IMR-90 (cell line): Measurements from ENCODE around the gene R3HDM2. TPM values are rescaled to one million over a fixed set of nuclear protein-coding genes. Genes with fewer than 3 reads are reported as not detected.

Experiments used
- ATAC-seq: fragments of 200-7000 bp; cut with Tn5 transposase; 2 replicates; pipeline ENCODE4 v1.9.1; 2020; ENCODE audit warnings: low read depth, mild to moderate bottlenecking, moderate library complexity
- BruUV-seq: library from RNA; stranded (reverse); fragments of 400-500 nt; replicated peaks from 2 replicates; lab custom pipeline; 2021; lab: Mats Ljungman, UMichigan
- CTCF ChIA-PET: fragments of 300-600 bp; formaldehyde crosslinking; extraction: SDS; loops from one replicate; lab custom pipeline; 2021; ENCODE audit warnings: antibody characterized with exemption; lab: Yijun Ruan, JAX
- POLR2A ChIA-PET: fragments of 300-600 bp; sonication (Branson Sonifier 250); formaldehyde crosslinking; loops from one replicate; lab custom pipeline; 2022; ENCODE audit warnings: antibody characterized with exemption; ENCODE audit not compliant: unreplicated experiment; lab: Charles Lee
- DNase-seq: peaks from one replicate; pipeline ENCODE4 v3.0.0; 2013
- H2AFZ ChIP-seq: replicated peaks from 2 replicates; pipeline ENCODE3; 2013; ENCODE audit warnings: low read length, mild to moderate bottlenecking; ENCODE audit not compliant: poor library complexity
- H2AK5ac ChIP-seq: 2 replicates; pipeline ENCODE4 v1.6.1; 2013; ENCODE audit warnings: low read depth, low read length, inconsistent platforms
- H2AK9ac ChIP-seq: replicated peaks from 2 replicates; pipeline ENCODE3; 2013; ENCODE audit warnings: mild to moderate bottlenecking, low read depth, low read length, moderate library complexity; ENCODE audit not compliant: poor library complexity
- H2BK120ac ChIP-seq: 2 replicates; pipeline ENCODE4 v1.6.1; 2013; ENCODE audit warnings: low read depth, low read length, inconsistent platforms
- H2BK15ac ChIP-seq: 3 replicates; pipeline ENCODE4 v1.6.1; 2013; ENCODE audit warnings: low read depth, low read length, inconsistent platforms
- H2BK20ac ChIP-seq: 2 replicates; pipeline ENCODE4 v1.6.1; 2013; ENCODE audit warnings: low read depth, mild to moderate bottlenecking, inconsistent platforms, low read length, moderate library complexity
- H2BK5ac ChIP-seq: 2 replicates; pipeline ENCODE4 v1.6.1; 2013; ENCODE audit warnings: mild to moderate bottlenecking, low read depth, low read length, inconsistent platforms; ENCODE audit not compliant: poor library complexity, severe bottlenecking
- H3K14ac ChIP-seq: replicated peaks from 2 replicates; pipeline ENCODE4 v1.6.1; 2013; ENCODE audit warnings: low read depth, low read length, inconsistent platforms
- H3K18ac ChIP-seq: 2 replicates; pipeline ENCODE4 v1.6.1; 2013; ENCODE audit warnings: low read depth, low read length, control low read depth
- H3K23ac ChIP-seq: 2 replicates; pipeline ENCODE4 v1.6.1; 2013; ENCODE audit warnings: low read depth, low read length, inconsistent platforms
- H3K27ac ChIP-seq: 2 replicates; pipeline ENCODE4 v1.5.1; 2013; ENCODE audit warnings: mild to moderate bottlenecking, control low read depth, low read length; ENCODE audit not compliant: insufficient read depth
- H3K27me3 ChIP-seq: 2 replicates; pipeline ENCODE4 v1.6.1; 2013; ENCODE audit warnings: low read length; ENCODE audit not compliant: control insufficient read depth, insufficient read depth
- H3K36me3 ChIP-seq: 2 replicates; pipeline ENCODE4 v1.6.1; 2013; ENCODE audit warnings: low read length, mixed read lengths; ENCODE audit not compliant: control insufficient read depth, insufficient read depth
- H3K4ac ChIP-seq: 2 replicates; pipeline ENCODE4 v1.6.1; 2013; ENCODE audit warnings: low read depth, low read length, inconsistent platforms
- H3K4me1 ChIP-seq: 2 replicates; pipeline ENCODE4 v1.6.1; 2013; ENCODE audit warnings: low read length, mixed read lengths; ENCODE audit not compliant: control insufficient read depth, insufficient read depth
- H3K4me2 ChIP-seq: 2 replicates; pipeline ENCODE4 v1.6.1; 2013; ENCODE audit warnings: low read depth, mild to moderate bottlenecking, control low read depth, low read length, moderate library complexity
- H3K4me3 ChIP-seq: 2 replicates; pipeline ENCODE4 v1.5.1; 2013; ENCODE audit warnings: low read depth, mild to moderate bottlenecking, control low read depth, low read length, moderate library complexity; ENCODE audit not compliant: insufficient read depth
- H3K56ac ChIP-seq: 2 replicates; pipeline ENCODE4 v1.6.1; 2013; ENCODE audit warnings: low read length, inconsistent platforms; ENCODE audit not compliant: insufficient read depth; ENCODE audit errors: extremely low read depth
- H3K79me1 ChIP-seq, 2 experiments: 2 replicates each; pipeline ENCODE4 v1.6.1; 2013; ENCODE audit warnings: low read length in 2 of 2, inconsistent platforms in 1 of 2, low read depth in 1 of 2
- H3K9ac ChIP-seq: 2 replicates; pipeline ENCODE4 v1.6.1; 2013; ENCODE audit warnings: low read depth, low read length, control low read depth
- H3K9me1 ChIP-seq: 2 replicates; pipeline ENCODE4 v1.6.1; 2013; ENCODE audit warnings: low read length, inconsistent platforms; ENCODE audit not compliant: insufficient read depth
- H3K9me3 ChIP-seq: 2 replicates; pipeline ENCODE4 v1.6.1; 2013; ENCODE audit warnings: low read length; ENCODE audit not compliant: control insufficient read depth, insufficient read depth
- H4K20me1 ChIP-seq: 2 replicates; pipeline ENCODE4 v1.6.1; 2013; ENCODE audit warnings: low read length, inconsistent platforms; ENCODE audit not compliant: insufficient read depth
- H4K5ac ChIP-seq: 2 replicates; pipeline ENCODE4 v1.6.1; 2013; ENCODE audit warnings: mild to moderate bottlenecking, low read depth, low read length, control low read depth
- H4K8ac ChIP-seq, 2 experiments: 2 replicates each; pipeline ENCODE4 v1.6.1; 2013; ENCODE audit warnings: low read depth in 2 of 2, low read length in 2 of 2, control low read depth in 1 of 2, inconsistent platforms in 1 of 2
- H4K91ac ChIP-seq: 2 replicates; pipeline ENCODE4 v1.6.1; 2013; ENCODE audit warnings: low read depth, low read length, inconsistent platforms; ENCODE audit not compliant: insufficient read depth
- BHLHE40 ChIP-seq: fragments of 150-350 bp; IDR thresholded peaks from 2 replicates; pipeline ENCODE4 v1.6.1; 2016; ENCODE audit warnings: mild to moderate bottlenecking, low read depth, low read length
- CEBPB ChIP-seq: IDR thresholded peaks from 2 replicates; pipeline ENCODE4 v1.6.1; 2012; ENCODE audit warnings: low read depth, low read length, improper control_type of control experiment
- CHD1 ChIP-seq: IDR thresholded peaks from 2 replicates; pipeline ENCODE4 v1.6.1; 2012; ENCODE audit warnings: low read depth, low read length, improper control_type of control experiment
- CTCF ChIP-seq: conservative IDR thresholded peaks from 2 replicates; pipeline ENCODE4 v1.5.1; 2012; ENCODE audit warnings: mild to moderate bottlenecking, low read depth, low read length, improper control_type of control experiment
- ELK1 ChIP-seq: fragments of 150-350 bp; IDR thresholded peaks from 2 replicates; pipeline ENCODE4 v1.6.1; 2016; ENCODE audit warnings: low read depth, mild to moderate bottlenecking, low read length, moderate library complexity, borderline replicate concordance
- FOS ChIP-seq: fragments of 150-350 bp; IDR thresholded peaks from 2 replicates; pipeline ENCODE4 v1.6.1; 2016; ENCODE audit warnings: low read depth, low read length
- MAFK ChIP-seq: IDR thresholded peaks from 2 replicates; pipeline ENCODE4 v1.6.1; 2012; ENCODE audit warnings: low read depth, low read length, improper control_type of control experiment
- MAZ ChIP-seq: IDR thresholded peaks from 2 replicates; pipeline ENCODE4 v1.6.1; 2012; ENCODE audit warnings: low read depth, mild to moderate bottlenecking, low read length, improper control_type of control experiment, moderate library complexity, borderline replicate concordance
- MXI1 ChIP-seq: IDR thresholded peaks from 2 replicates; pipeline ENCODE4 v1.6.1; 2012; ENCODE audit warnings: low read depth, mild to moderate bottlenecking, low read length, moderate library complexity, borderline replicate concordance
- NFE2L2 ChIP-seq: fragments of 150-350 bp; IDR thresholded peaks from 2 replicates; pipeline ENCODE4 v1.6.1; 2016; ENCODE audit warnings: low read depth, mild to moderate bottlenecking, low read length
- POLR2A ChIP-seq: IDR thresholded peaks from 2 replicates; pipeline ENCODE4 v1.6.1; 2012; ENCODE audit warnings: mild to moderate bottlenecking, low read depth, low read length
- RAD21 ChIP-seq: IDR thresholded peaks from 2 replicates; pipeline ENCODE4 v1.6.1; 2012; ENCODE audit warnings: low read length, improper control_type of control experiment
- RCOR1 ChIP-seq: IDR thresholded peaks from 2 replicates; pipeline ENCODE4 v1.6.1; 2012; ENCODE audit warnings: mild to moderate bottlenecking, low read length, improper control_type of control experiment; ENCODE audit not compliant: insufficient replicate concordance
- RFX5 ChIP-seq: IDR thresholded peaks from 2 replicates; pipeline ENCODE4 v1.8.0; 2012; ENCODE audit warnings: low read depth, mild to moderate bottlenecking, low read length, moderate library complexity
- SMC3 ChIP-seq: fragments of 150-350 bp; IDR thresholded peaks from 2 replicates; pipeline ENCODE4 v1.6.1; 2016; ENCODE audit warnings: low read depth, mild to moderate bottlenecking, antibody characterized with exemption, low read length, moderate library complexity
- WGBS, 2 experiments: methylation state at CpG; one replicate each; pipeline versions ENCODE4 v1.1.5 to v1.1.7; 2013; ENCODE audit warnings: missing lambda C conversion rate in 2 of 2; ENCODE audit not compliant: insufficient read length in 1 of 2; ENCODE audit errors: extremely low coverage in 2 of 2; 5-methylcytosine and 5-hydroxymethylcytosine counted together
- dilution Hi-C: fragments of 300-500 bp; cut with HindIII; formaldehyde crosslinking; loops from one replicate; pipeline ENCODE4 v1.14.3; 2018; ENCODE audit warnings: low sequenced_read_pairs; ENCODE audit not compliant: unreplicated experiment
- in situ Hi-C: fragments of 300-500 bp; cut with MboI; formaldehyde crosslinking; loops from 3 replicates; pipeline ENCODE4 v1.14.3; 2019; ENCODE audit warnings: low sequenced_read_pairs, inconsistent platforms, mixed read lengths
- intact Hi-C: fragments of 100-400 bp; cut with micrococcal nuclease; formaldehyde crosslinking; loops from 2 replicates; pipeline ENCODE4 v1.10.0; 2022
- polyA plus RNA-seq, 3 experiments: library from polyadenylated mRNA; depleted of rRNA; stranded (reverse); fragments of >200 nt; gene quantifications; 2 replicates each; pipeline ENCODE4 v1.2.3, GENCODE V29; 2012; ENCODE audit warnings: low replicate concordance in 1 of 3
- total RNA-seq: library from RNA; depleted of rRNA; stranded (reverse); fragments of >200 nt; gene quantifications from 2 replicates; pipeline ENCODE4 v1.2.3, GENCODE V29; 2012

Gene R3HDM2
- total and polyA plus RNA-seq, 2 of the 4 experiments (the other 2 are of a cell fraction), result 7.5 to 28.4 TPM

- POLR2A ChIA-PET, result no interaction called here
- CTCF ChIA-PET, result interaction anchor here (0.6 kb wide), 1 partner anchor 826 kb away, joined by 3 read pairs; no protein-coding TSS in a partner anchor
- H3K9me1 ChIP-seq, result no peaks in the 10 kb centered on the region
Observed at GRCh38 chr12:57352166-57352565, 78.7 kb downstream of the R3HDM2 start.

More at GRCh38 chr12:57352166-57352565, 78.7 kb downstream of the R3HDM2 start:
- dilution Hi-C loops, result no loop called here
- H3K27me3 ChIP-seq, result no peaks in the 10 kb centered on the region
- ATAC-seq (no peak), DNase-seq (no peak)
- H3K18ac ChIP-seq, result no peak overlapping the region
- H3K27ac ChIP-seq, result no peak overlapping the region
- peaks cover 0 to 2% of the 10 kb centered on the region in 2 experiments; a peak in 3 of 4 replicates for H3K79me1 ChIP-seq
- H4K5ac ChIP-seq, result no peak overlapping the region
- H3K9me3 ChIP-seq, result no peaks in the 10 kb centered on the region
- H2BK5ac ChIP-seq, result no peak overlapping the region
- H2AK5ac ChIP-seq, result no peak overlapping the region
- no peak overlapping the region for H3K4ac ChIP-seq
- no peak overlapping the region for H4K8ac ChIP-seq
- BruUV-seq, result no TSS peak
- H3K4me1 ChIP-seq, result no peaks in the 10 kb centered on the region
- no CpG with 5 or more reads among the region's 3 CpGs for WGBS, 2 experiments
- no peaks in the 10 kb centered on the region for H4K20me1 ChIP-seq
- no peak overlapping the region for H3K4me3 ChIP-seq
- no peak overlapping the region for H3K14ac ChIP-seq
- no peak overlapping the region for H2BK15ac ChIP-seq
- H3K9ac ChIP-seq, result no peak overlapping the region
- H3K4me2 ChIP-seq, result no peak overlapping the region
- intact Hi-C loops, result no loop called here
- no peak overlapping the region for H2BK20ac ChIP-seq
- no peak overlapping the region for H2AK9ac ChIP-seq
- TF ChIP-seq CEBPB (no peak), FOS (no peak), RFX5 (no peak), MAZ (no peak), CHD1 (no peak), RCOR1 (no peak), MAFK (no peak), SMC3 (no peak), RAD21 (no peak), BHLHE40 (no peak), POLR2A (no peak), MXI1 (no peak), ELK1 (no peak), NFE2L2 (no peak), CTCF (no peak)
- H2AFZ ChIP-seq, result no peak overlapping the region
- H3K56ac ChIP-seq, result no peak overlapping the region
- H2BK120ac ChIP-seq, result no peak overlapping the region
- no peak overlapping the region for H3K23ac ChIP-seq
- in situ Hi-C loops, result no loop called here
- no peak overlapping the region for H4K91ac ChIP-seq
- H3K36me3 ChIP-seq, result peaks cover 2% of the 10 kb centered on the region; the same call in 1 of the 2 replicates
